Stimulated activated CD8-positive, alpha-beta memory T cell treated with anti-CD3 and anti-CD28 coated beads, Interleukin-15, amount 100 ng/mL, for 4 hours (primary cell): ENCODE measurements around the gene LIF.
"Not testable (repeated sequence)": the region's sequence is repeated elsewhere in the genome, so short reads cannot be mapped to it uniquely, and the experiment has no call there.

Experiments
- DNase-seq, 2 donors: peaks; one replicate each; pipeline ENCODE4 v3.0.0-alpha.2; 2020; ENCODE audit warnings: low read depth in 2 of 2

Gene LIF

DNA sequence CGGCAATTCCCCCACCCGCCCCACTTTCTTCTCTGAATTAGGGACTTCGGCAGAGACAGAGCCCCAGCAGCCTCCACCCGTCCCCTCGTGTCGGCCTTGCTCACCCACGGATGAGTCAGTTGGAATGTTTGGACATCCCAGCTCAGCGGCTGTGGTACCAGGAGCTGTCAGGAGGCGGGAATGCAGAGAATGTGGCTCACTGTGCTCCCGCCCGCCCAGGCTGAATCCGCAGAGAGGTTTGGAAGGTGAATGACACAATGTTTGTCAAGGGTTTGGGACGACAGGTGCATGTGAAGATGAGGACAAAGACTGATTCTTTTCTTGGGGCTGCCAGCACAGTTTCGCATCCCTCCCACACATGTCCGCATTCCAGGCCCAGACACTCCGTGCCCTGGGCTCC lies 39.6 kb downstream of the LIF start:
- no peak for DNase-seq

DNA sequence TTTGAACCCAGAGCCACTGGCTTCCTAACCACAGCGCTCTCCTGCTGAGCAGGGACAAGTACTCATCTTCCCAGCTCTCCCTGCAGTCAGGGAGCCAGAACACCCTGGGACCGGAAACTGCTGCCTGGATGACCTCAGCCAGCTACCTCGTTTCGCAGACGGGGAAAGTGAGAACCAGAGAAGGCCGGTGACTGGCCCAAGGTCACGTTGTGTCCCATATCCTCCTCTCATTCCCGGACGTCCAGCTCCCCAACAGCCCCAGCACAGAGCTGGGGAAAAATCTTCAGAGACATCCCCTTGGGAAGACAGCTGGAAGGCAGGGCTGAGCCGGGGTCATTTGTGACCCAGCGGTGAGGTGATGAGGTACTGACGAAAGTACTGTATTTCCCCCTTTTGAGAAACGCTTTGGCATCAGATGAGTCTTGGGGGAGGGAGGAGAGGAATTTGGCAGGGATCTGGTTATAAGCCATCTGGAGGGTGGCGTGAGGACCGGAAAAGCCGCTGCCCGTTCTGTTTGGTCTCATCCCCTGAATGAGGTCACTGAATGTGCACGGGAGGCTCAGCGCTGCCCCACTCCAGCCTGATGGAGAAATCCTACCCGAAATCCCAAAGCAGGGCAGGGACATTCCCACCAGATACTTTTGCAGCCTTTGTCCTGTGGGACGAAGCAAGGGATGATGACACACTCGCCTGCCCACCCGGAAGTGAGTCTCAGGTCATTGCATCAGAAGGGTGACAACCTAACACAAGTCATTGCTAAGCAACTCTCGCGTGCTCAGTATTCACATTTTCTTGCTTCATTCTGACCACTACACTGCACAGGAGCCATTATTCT lies 41.1 kb downstream of the LIF start:
- DNase-seq: no peak

DNA sequence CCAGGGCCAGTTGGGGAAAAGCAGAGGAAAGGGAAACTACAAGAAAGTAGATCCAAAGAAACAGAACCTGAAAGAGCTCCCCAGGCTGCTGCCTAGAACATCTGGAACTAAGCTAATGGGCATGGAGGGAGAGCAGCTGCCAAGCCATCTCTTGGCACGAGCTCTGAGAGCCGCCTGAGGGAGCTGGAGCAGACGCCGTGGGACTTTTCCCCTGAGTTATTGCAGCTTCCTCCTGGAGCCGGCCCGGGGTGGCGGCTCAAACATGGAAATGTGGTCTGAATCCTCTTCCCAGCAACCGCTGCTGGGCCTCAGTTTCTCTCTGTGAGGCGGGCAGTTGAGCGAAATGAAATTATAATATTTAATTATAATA lies 41.8 kb downstream of the LIF start:
- DNase-seq: no peak

DNA sequence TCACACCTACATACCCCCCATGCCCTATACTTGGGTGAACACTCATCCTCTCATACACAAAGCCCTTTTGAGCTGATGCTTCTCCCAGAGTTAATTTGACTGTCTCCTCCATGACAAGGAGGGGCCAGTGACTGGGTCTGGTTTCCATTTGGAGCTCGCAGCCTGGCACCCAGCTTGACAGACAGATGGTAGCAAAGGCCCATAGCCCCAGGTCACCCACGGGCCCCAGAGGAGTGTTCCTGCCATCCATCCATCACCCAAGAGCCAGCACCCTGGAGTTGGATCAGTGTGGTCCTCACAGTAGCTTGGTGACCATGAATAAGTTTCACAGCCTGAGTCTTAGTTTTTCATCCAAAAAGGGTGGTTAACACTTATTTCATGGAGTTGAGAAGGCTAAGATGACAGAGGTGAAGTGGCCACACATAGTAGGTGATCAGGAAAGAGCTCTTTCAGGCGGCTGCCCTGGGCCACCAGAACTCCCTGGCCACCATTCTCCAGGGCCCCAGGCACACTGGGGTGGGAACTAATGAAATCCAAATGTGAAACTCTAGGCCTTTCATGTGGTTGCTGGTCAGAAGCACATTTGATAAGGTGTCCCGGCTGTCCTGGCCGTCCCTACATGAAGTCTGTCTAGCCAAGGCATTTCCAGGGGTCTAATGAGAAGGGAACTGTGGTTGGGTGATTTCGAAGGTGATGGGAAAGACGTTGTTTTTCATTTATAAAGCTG lies 42.4 kb downstream of the LIF start:
- DNase-seq: no peak

DNA sequence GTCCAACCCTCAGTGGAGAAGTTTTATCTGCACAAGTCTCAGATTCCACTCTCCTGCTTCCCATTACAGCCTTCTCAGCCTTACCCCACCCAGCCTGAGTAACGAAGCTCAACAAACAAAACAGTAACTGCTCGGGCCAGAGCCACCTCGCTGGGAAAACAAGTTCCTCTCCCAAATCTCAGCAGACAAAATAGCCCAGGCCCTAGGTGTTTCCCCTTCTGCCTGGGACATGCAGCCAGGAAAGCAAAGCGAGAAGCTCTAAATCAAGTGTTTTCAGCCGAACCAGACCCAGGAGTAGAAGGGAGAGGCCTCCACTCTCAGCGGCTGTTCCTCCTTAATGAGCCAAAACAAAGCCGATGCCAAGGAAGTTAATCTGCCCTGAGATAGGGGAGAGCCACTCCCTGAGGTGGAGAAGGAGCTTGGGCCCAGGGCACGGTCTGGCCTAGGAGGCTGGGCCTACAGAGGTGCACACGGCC lies 44.0 kb downstream of the LIF start:
- no peak for DNase-seq

DNA sequence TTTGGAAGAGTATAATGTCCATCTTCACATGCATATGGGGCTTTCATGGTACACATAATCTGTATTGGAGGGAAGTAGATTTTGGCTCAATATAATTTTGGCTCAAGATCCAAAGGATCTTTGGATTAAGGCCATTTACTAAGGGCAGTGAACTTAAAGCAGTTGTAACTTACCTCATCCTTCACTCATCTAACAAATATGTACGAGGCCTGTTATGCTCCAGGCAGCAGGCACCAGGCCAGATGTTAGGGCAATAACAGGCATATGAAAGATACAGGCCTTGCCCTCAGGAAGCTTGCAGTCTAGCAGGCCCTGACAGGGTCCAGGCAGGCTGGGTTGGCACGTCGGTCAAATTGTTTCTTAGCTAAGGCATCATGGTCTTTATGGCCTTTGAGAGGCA lies 44.6 kb downstream of the LIF start:
- DNase-seq: no peak

DNA sequence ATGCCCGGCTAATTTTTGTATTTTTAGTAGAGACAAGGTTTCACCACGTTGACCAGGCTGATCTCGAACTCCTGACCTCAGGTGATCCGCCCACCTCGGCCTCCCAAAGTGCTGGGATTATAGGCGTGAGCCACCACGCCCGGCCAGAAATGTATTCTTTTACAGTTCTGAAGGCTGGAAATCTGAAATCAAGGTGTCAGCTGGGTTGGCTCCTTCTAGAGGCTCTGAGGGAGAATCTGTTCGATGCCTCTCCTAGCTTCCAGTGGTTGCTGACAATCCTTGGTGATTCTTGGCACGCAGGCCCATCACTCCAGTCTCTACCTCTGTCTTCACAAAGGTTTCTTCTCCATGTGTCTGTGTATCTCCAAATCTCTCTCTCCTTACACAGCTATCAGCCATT lies 45.7 kb downstream of the LIF start:
- DNase-seq: not testable (repeated sequence)

DNA sequence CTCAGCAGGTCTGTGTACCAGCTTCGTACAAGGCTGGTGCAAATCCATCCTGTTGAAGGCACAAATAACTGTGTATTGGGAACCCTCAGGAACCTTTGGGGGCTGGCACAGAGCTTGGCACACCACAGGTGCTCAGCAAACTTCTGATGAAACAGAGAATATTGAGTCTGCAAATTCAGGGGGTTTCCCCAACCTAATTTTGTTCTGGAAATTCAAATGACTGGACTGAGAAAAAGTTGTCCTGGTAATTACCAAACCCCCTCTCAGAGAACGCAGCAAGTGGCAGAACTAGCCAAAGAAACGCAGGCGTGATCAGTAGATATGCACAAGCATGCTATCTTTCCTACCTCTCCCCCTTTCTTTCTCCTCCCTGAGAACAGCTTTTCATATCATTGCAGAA lies 47.6 kb downstream of the LIF start:
- no peak for DNase-seq

DNA sequence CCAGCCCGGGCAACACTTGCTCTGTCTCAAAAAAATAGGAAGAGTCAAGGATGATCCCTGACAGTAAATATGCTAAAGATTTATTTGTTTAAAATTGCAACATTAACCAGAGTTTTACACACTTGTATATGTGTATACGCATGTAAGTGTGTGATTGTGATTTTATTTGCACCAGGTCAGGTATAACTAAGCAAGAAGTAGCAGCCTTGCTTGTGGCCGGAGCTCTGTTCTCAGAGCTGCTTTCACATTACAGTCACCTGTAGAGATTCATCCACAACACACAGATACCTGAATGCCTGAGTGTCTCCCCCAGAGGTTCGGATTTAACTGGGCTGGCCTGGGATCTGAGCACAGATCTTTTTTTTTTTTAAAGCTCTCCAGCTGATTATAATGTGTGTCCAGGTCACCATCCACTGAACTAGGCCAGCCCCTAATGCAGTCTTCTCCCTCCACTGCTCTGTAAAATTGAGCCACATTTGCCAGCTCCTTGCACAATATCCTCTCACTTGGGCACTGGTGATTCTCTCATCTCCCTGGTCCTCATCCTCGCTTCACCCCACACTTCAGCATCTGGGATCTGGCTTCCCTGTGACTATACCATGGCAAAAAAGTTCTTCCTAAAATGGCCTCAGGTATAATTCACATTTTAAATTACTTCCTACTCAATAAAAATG lies 48.3 kb downstream of the LIF start:
- DNase-seq: no peak

DNA sequence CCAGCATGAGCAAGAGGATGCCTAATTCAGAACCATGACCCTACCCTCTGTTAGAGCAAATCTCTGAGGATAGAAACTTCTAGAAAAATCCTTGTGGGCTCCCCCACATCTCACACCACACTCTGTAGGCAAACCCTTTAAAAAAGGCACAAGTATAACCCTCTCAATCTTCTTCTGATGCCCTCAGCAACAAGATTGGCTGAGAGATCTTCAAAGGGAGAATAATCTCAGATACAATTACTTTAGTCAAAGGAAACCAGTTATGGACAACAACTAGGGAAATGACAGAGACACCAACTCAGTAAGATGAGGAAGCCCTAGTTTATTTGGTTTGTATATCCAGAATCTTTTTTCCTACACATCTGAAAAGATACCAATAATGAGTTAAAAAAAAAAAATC lies 49.2 kb downstream of the LIF start:
- DNase-seq: no peak

DNA sequence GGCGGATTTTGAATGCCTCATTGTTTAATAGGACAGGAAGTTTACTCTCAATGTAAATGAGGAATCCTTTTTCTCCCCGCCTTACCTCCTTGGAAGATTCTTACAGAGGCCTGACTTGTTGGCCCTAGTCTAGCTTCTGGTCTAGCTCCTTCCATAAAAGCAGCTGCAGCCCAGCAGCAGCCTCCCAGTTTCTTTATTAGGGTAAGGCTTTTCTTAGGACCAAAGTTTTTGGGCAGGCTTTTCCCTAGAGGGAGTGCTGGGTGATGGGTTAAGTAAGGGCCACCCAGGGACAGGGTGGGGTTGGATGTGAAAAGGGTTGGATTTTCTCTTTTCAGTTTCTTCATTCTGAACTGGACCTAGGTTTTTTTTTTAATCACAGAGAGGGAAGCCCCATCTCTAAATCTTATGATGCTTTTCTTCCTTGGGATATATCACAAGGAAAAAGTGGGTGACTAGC lies 49.7 kb downstream of the LIF start:
- no peak for DNase-seq

DNA sequence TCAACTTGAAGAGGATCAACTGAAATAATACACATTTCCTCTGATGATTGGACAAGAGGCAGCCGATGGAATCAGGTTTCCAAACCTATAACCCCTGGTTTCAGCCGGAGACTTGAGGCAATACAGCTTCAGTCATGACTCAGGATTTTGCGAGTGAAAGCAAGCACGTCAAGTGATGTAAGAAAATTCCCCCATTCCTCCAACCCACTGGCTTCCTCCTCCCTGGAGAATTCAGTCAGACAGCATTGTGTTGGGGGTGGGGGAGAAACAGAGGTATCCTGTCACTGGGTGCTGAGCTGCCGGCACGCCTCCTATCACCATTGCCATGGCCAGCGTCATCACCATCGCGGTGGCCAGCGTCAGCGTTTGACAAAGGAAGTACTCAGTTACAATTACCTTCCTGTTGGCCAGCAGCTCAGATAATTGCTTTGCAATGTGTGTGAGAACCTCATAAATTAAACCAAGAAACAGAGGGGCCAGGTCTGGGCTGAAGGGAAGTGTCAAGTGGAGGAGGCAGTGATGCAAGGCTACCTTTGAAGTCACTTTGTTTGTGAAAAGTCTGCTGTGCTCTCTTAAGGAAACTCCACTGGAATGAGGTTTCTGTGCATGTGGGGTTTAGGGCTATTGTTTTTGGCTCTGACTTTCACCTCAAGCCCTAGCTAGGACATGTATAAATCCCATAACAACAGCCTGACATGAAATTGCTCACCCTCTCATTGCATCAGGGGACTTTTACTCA lies 50.2 kb downstream of the LIF start:
- peak in 1 of 2 donors; percentile 18 for DNase-seq

DNA sequence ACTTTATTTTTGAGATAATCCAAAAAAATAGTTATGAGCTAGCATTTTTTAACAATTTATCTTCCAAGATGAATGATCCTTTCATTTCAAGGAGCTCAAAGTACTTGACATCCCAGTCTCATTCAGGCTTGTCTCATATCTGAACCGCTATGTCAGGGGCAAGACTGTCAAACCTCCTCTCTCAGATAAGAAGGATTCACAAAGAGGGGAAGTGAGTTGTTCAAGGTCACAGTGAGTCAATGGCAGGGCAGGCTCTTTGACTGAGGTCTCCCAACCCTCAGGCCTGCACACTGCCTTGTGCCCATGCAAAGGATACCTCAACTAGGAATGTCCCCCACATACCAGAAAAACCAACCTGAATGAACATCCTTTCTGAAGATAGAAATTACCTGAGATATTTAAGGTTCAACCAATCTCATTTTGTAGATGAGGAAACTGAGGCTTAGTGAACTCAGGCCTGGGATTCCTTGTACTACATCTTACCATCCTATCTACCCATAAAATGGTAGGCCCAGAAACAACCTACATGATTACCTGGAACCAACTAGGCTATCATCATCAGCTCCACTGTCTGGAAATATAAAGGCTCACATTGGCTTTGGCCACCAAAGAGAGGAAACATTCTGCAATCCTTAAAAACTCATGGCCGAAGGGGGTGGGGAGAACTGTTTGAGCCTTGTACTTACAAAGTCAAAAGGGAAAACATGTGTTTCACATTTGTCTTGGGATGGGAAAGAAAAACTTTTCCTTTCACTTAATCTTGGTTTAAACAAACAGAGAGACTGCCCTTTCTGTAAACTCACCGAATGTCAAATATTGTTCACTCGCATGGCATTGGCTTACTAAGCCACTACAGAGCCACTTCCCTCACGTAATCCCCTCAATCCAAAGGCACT lies 51.1 kb downstream of the LIF start:
- DNase-seq: no peak

DNA sequence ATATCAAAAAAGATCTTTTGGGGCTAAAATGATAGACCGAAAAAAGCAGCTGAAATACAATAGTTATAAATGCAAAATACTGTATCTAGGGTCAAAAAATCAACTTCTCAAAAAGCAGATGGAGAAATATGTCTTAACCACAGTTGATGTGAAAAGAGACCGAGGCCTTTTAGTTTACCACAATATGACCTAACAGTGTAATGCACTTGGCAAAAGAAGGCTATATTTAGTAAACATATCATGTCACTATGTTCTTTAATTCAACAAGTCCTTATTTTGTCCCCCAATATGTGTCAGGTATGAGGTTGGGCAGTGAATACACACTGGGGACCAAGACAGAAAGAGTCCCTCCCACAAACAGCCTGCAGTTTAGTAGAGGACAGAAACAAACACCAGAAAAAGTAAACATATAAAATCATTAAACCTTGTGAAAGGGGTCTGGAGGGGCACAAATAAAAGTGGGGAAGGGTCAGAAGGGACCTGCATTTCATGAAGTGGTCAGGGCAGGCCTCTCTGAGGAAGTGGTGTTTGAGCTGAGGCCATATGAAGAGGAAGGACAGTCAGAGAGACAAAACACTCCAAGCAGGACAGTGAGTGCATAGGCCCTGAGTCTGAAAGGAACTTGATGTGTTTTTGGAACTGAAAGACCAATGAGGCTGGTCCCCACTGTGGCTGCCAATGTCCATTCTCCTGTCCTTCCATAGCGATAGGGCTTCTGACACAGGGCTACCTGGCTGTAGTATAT lies 53.4 kb downstream of the LIF start:
- no peak for DNase-seq

DNA sequence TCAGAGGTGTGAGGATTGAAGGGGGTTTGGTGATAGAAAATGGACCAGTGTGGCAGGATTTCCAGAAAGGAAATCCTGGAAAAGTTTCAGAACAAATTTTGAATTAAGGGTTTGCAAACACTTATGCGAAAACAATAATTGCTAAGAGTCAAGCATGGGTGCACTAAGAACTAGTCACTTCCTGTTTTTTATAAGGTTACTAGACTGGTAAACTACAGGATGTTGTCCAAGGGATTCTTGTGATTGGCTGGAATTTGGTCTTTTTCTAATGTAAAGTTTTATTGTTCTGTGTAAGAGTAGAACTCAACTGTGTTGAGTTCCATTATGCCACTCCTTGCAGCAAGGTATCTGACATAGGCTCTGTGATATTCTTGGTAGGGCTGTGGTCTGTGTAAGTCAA lies 54.1 kb downstream of the LIF start:
- no peak for DNase-seq

DNA sequence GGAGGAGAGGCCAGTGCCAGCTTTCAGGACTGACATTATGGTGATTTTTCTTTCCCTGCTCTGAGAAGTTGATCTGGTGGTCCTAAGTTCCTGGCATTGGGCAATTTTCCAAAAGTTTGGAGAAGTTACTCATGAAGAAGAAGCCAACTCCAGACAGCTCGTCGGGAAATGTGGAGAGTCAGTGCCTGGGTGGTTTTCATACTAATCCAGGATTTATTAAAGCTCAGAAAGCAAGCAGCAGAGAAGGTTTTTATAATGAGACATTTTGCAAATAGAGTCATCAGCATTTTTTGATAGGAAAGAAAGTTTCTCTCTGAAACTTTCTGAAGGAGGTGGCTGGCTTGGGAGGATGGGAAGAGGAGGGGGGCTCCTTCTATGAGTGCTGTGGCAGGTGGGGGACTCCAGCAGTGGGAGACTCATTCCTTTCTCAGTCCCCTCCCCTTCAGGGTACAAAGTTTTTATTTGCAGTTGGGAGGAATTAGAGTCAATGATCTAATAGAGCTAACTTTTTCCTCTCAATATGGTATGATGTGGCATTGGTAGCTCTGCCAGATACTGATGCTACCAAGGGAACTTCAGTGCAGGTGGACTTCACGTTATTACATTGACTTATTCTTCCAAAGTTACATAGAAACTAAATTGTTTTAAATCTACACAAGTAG lies 55.4 kb downstream of the LIF start:
- DNase-seq: no peak

DNA sequence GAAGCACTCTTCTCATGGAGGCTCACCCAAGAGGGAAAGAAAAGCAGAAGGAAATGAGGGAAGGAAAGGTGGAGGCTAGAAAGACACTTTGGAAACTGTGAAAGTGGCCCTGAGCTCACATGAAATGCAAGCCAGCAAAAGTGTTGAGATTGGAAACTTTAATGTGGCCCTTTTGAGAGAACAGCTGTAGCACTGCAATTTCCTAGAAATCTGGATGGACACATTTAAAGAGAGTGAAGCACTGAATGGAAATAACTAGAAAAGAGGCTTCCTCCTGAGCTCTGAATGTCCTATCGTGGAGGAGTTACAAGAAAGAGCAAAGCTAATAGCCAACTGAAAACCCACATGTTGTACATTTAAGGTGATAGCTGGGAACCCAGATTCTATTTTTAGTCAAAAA lies 56.0 kb downstream of the LIF start:
- DNase-seq: no peak
